HG03520 (cell line): ENCODE data around the gene TRIP12.
"Not testable (repeated sequence)": the region's sequence is repeated elsewhere in the genome, so short reads cannot be mapped to it uniquely, and the experiment has no call there.

ENCODE experiments used
- ATAC-seq: cut with Tn5 transposase; IDR thresholded peaks from one replicate; pipeline ENCODE4 v1.9.1; 2021; ENCODE audit warnings: mild to moderate bottlenecking, moderate library complexity; ENCODE audit not compliant: unreplicated experiment

TRIP12 gene

GRCh38 chr2:229779650-229780049 is 142.2 kb downstream of the TRIP12 start:
- ATAC-seq = no peak

GRCh38 chr2:229777716-229778115 is 144.1 kb downstream of the TRIP12 start:
- ATAC-seq = no peak

- no peak for ATAC-seq
Measured at GRCh38 chr2:229775614-229776313, 146.0 kb downstream of the TRIP12 start.

- ATAC-seq = no peak
Measured at GRCh38 chr2:229774237-229774636, 147.6 kb downstream of the TRIP12 start.

GRCh38 chr2:229768235-229768634 is 153.6 kb downstream of the TRIP12 start:
- ATAC-seq = no peak

- no peak for ATAC-seq
Measured at GRCh38 chr2:229765721-229766120, 156.1 kb downstream of the TRIP12 start.

- ATAC-seq = no peak
Measured at GRCh38 chr2:229761663-229762062, 160.1 kb downstream of the TRIP12 start.

GRCh38 chr2:229757462-229757861 is 164.3 kb downstream of the TRIP12 start:
- ATAC-seq = not testable (repeated sequence)

- ATAC-seq = no peak
Measured at GRCh38 chr2:229752970-229753729, 168.7 kb downstream of the TRIP12 start.

- ATAC-seq = no peak
Measured at GRCh38 chr2:229749779-229750178, 172.0 kb downstream of the TRIP12 start.

GRCh38 chr2:229748950-229749349 is 172.9 kb downstream of the TRIP12 start:
- no peak for ATAC-seq

- not testable (repeated sequence) for ATAC-seq
Measured at GRCh38 chr2:229742691-229743090, 179.1 kb downstream of the TRIP12 start.

GRCh38 chr2:229740279-229740678 is 181.5 kb downstream of the TRIP12 start:
- ATAC-seq = no peak

- ATAC-seq = no peak
Measured at GRCh38 chr2:229738024-229738625, 183.7 kb downstream of the TRIP12 start.

GRCh38 chr2:229734410-229734809 is 187.4 kb downstream of the TRIP12 start:
- ATAC-seq = no peak

- ATAC-seq = no peak
Measured at GRCh38 chr2:229733611-229734245, 188.1 kb downstream of the TRIP12 start.

GRCh38 chr2:229732897-229733296 is 188.9 kb downstream of the TRIP12 start:
- no peak for ATAC-seq

GRCh38 chr2:229731916-229732315 is 189.9 kb downstream of the TRIP12 start:
- no peak for ATAC-seq

GRCh38 chr2:229731363-229731762 is 190.4 kb downstream of the TRIP12 start:
- no peak for ATAC-seq

- no peak for ATAC-seq
Measured at GRCh38 chr2:229728370-229728769, 193.4 kb downstream of the TRIP12 start.

GRCh38 chr2:229726643-229727042 is 195.2 kb downstream of the TRIP12 start:
- ATAC-seq = no peak
